Breast epithelium (tissue), 4 donors: ENCODE measurements around the gene PTPN3. TPM values are rescaled to one million over a fixed set of nuclear protein-coding genes. Genes with fewer than 3 reads are reported as not detected.

Experiments
- DNase-seq, 2 donors: peaks; one replicate each; pipeline ENCODE4 v3.0.0-alpha.2; 2019; ENCODE audit warnings: low spot score in 2 of 2
- H3K27ac ChIP-seq, 2 donors: fragments of 200-600 bp; sonication (generic) in 1 of 2; one replicate each; pipeline ENCODE4 v1.5.1; 2016 to 2019; ENCODE audit warnings: mild to moderate bottlenecking in 1 of 2
- H3K27me3 ChIP-seq, 2 donors: fragments of 200-600 bp; sonication (generic) in 1 of 2; one replicate each; pipeline versions ENCODE4 v1.5.1 to v1.6.0; 2017 to 2019; ENCODE audit warnings: control low read depth in 1 of 2, mild to moderate bottlenecking in 1 of 2
- H3K36me3 ChIP-seq: fragments of 200-600 bp; one replicate; pipeline ENCODE4 v1.5.1; 2019
- H3K4me1 ChIP-seq, 2 donors: fragments of 200-600 bp; sonication (generic); one replicate each; pipeline ENCODE4 v1.5.1; 2016 to 2019; ENCODE audit warnings: control low read depth in 1 of 2
- H3K4me3 ChIP-seq, 3 donors: fragments of 200-600 bp; sonication (generic); 1 replicate in 2 of 3; 2 replicates in 1 of 3; pipeline ENCODE4 v1.5.1; 2016 to 2019; ENCODE audit warnings: mild to moderate bottlenecking in 3 of 3, moderate library complexity in 2 of 3
- H3K9me3 ChIP-seq, 2 donors: fragments of 200-600 bp; sonication (generic) in 1 of 2; one replicate each; pipeline ENCODE4 v1.5.1; 2016 to 2019; ENCODE audit warnings: control low read depth in 1 of 2
- POLR2A ChIP-seq: fragments of 450-650 bp; IDR thresholded peaks from one replicate; pipeline ENCODE4 v1.6.1; 2016; ENCODE audit warnings: antibody characterized with exemption, mild to moderate bottlenecking, moderate library complexity
- POLR2AphosphoS5 ChIP-seq, 3 donors: sonication (generic); formaldehyde crosslinking; IDR thresholded peaks; one replicate each; pipeline ENCODE4 v1.6.1; 2017; ENCODE audit warnings: antibody characterized with exemption in 3 of 3
- intact Hi-C: fragments of 100-400 bp; cut with DNase I; formaldehyde crosslinking; loops from one replicate; pipeline ENCODE4 v1.15.1; 2023; ENCODE audit warnings: low total_unique reads
- total RNA-seq, 3 donors: library from RNA; depleted of rRNA; stranded (reverse); fragments of >200 nt; gene quantifications; one replicate each; pipeline ENCODE4 v1.1.0, GENCODE V29; 2016
- TF ChIP-seq, protein P1 (sequence below), 3 donors: fragments of 450-650 bp; IDR thresholded peaks; one replicate each; pipeline ENCODE4 v1.5.1; 2016 to 2017; ENCODE audit warnings: antibody characterized with exemption in 3 of 3, mild to moderate bottlenecking in 3 of 3, moderate library complexity in 3 of 3

PTPN3 gene
- total RNA-seq, 3 donors from 2014 or later: 4.2 to 21.2 (median 14.4) TPM

DNA sequence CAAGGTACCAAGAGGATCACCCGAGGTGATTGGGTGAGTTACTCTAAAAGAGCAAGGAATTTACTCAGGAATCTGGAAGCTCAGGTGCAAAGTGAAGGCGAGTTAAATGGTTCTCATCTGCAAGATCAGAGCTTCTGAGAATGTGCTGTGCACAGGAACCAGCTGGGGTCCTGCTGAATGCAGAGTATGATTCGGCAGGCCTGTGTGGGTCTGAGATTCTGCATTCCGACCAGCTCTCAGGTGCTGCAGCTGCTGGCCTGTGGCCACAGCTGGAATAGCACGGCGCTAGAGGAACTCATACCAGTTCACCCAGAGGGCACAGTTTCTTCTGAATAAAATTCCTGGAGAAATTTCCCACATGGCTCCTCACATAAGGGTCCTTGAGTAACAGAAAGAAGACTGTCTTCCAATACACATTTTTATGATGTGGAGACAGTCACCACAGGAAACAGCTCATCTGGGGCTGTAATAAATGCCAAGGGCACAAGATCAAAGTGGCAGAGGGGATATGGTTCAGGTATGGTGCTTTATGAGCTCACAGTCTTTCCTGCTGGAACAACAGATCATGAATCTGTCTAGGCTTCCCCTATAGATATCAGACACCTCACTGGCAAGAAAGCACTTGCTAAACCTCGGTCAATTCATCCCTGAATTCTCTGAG lies 83.9 kb downstream of the PTPN3 start:
- no peak for TF ChIP-seq POLR2AphosphoS5 (IDR thresholded peaks at IDR 0.05)
- TF ChIP-seq, protein P1, sequence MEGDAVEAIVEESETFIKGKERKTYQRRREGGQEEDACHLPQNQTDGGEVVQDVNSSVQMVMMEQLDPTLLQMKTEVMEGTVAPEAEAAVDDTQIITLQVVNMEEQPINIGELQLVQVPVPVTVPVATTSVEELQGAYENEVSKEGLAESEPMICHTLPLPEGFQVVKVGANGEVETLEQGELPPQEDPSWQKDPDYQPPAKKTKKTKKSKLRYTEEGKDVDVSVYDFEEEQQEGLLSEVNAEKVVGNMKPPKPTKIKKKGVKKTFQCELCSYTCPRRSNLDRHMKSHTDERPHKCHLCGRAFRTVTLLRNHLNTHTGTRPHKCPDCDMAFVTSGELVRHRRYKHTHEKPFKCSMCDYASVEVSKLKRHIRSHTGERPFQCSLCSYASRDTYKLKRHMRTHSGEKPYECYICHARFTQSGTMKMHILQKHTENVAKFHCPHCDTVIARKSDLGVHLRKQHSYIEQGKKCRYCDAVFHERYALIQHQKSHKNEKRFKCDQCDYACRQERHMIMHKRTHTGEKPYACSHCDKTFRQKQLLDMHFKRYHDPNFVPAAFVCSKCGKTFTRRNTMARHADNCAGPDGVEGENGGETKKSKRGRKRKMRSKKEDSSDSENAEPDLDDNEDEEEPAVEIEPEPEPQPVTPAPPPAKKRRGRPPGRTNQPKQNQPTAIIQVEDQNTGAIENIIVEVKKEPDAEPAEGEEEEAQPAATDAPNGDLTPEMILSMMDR (IDR thresholded peaks at IDR 0.05): no peak
- no peak for TF ChIP-seq POLR2A
- DNase-seq: no peak
- H3K9me3 ChIP-seq: no peaks in the 10 kb centered on the region
- no peak overlapping the region for H3K27ac ChIP-seq
- no peaks in the 10 kb centered on the region for H3K27me3 ChIP-seq
- intact Hi-C loops: no loop called here
- no peaks in the 10 kb centered on the region for H3K36me3 ChIP-seq
- no peak overlapping the region for H3K4me3 ChIP-seq
- no peaks in the 10 kb centered on the region for H3K4me1 ChIP-seq

DNA sequence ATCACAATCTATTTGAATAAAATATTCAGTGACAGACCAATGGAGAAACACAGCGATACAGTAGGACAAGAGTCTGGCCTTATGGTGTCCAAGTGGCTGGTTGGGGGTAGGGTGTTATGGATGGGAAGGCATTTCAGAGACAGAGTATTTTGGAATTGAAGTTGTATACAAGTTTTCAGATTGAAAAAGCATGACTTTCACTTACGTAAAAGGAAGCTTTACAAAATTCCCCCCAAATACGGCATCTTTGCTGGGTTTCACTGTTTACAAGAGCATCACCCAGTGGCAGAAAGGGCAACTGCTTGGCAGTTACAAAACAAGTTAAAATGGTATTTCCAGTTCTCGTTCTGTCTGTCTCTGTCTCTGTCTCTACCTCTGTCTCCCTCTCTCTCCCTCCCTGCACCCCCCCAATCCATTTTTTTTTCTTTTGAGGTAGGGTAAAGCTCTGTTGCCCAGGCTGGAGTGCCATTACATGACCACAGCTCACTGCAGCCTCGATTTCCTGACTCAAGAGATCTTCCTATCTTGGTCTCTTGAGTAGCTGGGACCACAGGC lies 86.2 kb downstream of the PTPN3 start:
- Histone ChIP-seq H3K36me3 (no peaks in the 10 kb centered on the region), H3K27ac (no peak overlapping the region), H3K27me3 (no peaks in the 10 kb centered on the region), H3K4me1 (no peaks in the 10 kb centered on the region), H3K9me3 (no peaks in the 10 kb centered on the region), H3K4me3 (no peak overlapping the region)
- no peak for TF ChIP-seq POLR2A
- TF ChIP-seq, protein P1 (IDR thresholded peaks at IDR 0.05): peak in 2 of 3 donors; percentile 40 to 61
- no peak for TF ChIP-seq POLR2AphosphoS5 (IDR thresholded peaks at IDR 0.05)
- intact Hi-C loops: no loop called here
- no peak for DNase-seq

DNA sequence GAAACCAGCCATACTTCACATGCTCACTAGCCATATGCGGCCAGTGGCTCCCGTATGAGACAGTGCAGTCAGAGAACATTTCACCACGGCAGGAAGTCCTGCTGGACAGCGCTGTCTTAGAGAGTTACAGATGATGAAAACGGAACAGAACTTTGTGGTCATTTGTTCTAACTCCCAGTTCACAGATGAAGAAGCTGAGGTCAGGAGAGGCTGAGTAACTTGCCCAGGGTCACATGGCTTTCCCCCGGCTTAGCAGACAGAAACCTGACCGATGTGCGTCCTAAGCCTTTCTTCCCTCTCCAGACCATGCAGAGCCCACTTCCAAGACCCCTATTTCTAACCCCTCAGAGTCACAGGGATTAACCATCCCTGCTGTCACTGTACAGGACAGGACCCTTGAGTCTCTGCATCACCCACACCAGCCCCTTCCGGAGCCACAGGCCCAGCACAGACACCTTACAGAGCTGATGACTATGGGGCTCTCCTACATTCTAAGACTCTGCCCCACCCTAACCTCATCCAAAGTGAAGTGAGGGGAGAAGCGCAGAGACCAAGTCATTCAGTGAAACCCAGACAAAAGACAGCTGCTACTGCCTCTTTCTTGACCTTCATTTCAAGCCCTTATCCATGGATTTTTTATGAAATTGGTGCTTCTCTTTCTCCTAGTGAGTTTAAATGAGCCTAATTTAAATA lies 86.9 kb downstream of the PTPN3 start:
- Histone ChIP-seq H3K9me3 (no peaks in the 10 kb centered on the region), H3K4me1 (no peaks in the 10 kb centered on the region), H3K4me3 (no peak overlapping the region), H3K36me3 (no peaks in the 10 kb centered on the region), H3K27ac (no peak overlapping the region), H3K27me3 (no peaks in the 10 kb centered on the region)
- no peak for DNase-seq
- intact Hi-C loops: no loop called here
- TF ChIP-seq POLR2AphosphoS5 (IDR thresholded peaks at IDR 0.05) (no peak), POLR2A (no peak)
- TF ChIP-seq, protein P1 (IDR thresholded peaks at IDR 0.05): no peak

DNA sequence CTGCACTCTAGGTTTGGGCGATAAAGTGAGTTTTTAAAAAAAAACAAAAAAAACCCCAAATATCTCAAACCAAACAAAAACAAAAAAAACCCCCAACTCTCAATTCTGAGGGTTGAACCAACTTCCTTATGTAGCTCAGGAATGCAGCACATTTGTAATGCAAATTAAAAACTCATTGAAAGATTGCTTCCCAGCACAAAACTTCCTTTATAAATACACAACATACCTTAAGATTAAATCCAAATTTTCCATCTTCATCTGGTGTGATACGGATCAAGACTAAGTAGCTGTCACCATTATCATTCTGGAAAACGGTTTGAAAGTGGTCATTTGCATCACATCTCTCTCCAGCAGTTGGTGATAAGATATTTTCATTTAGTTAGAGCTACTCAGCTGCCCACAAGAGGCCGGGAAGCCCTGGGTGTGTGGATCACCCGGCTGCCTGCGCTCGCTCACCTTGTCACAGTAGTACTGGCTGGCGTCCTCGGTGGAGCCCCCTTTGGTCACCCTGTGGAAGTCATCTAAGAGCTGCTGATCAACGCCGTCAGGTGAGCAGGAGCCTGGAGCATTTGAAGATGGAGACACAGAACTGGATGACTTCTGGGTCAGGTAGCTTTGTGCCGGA lies 88.2 kb downstream of the PTPN3 start:
- TF ChIP-seq, protein P1 (IDR thresholded peaks at IDR 0.05): no peak
- TF ChIP-seq POLR2AphosphoS5 (IDR thresholded peaks at IDR 0.05) (no peak), POLR2A (no peak)
- intact Hi-C loops: no loop called here
- H3K36me3 ChIP-seq: no peaks in the 10 kb centered on the region

More for the DNA sequence above, 88.2 kb downstream of the PTPN3 start:
- no peaks in the 10 kb centered on the region for H3K4me1 ChIP-seq
- no peak overlapping the region for H3K4me3 ChIP-seq
- H3K27ac ChIP-seq: no peak overlapping the region
- H3K27me3 ChIP-seq: no peaks in the 10 kb centered on the region
- no peaks in the 10 kb centered on the region for H3K9me3 ChIP-seq
- DNase-seq: no peak
